Naive B cell (primary cell): ENCODE results near the gene CEACAM3. TPM values are rescaled to one million over a fixed set of nuclear protein-coding genes. Genes with fewer than 3 reads are reported as not detected.

Experiments used
- ATAC-seq, 2 donors: fragments of 150-1000 bp; cut with Tn5 transposase; 2 replicates each; pipeline ENCODE4 v1.10.0; 2021; ENCODE audit warnings: low read depth in 2 of 2, mild to moderate bottlenecking in 2 of 2, moderate library complexity in 2 of 2
- DNase-seq: peaks from one replicate; pipeline ENCODE4 v3.0.0; 2022
- H3K27ac Mint-ChIP-seq, 6 donors: one replicate each; pipeline ENCODE4 v1.8.0; 2020 to 2022; ENCODE audit warnings: mild to moderate bottlenecking in 6 of 6, mixed read lengths in 6 of 6, moderate library complexity in 5 of 6, inconsistent platforms in 2 of 6
- H3K27me3 Mint-ChIP-seq, 3 donors: one replicate each; pipeline ENCODE4 v1.8.0; 2021 to 2022; ENCODE audit warnings: mixed read lengths in 3 of 3, mild to moderate bottlenecking in 1 of 3
- H3K36me3 Mint-ChIP-seq, 2 donors: one replicate each; pipeline ENCODE4 v1.8.0; 2020 to 2022; ENCODE audit warnings: mixed read lengths in 2 of 2, inconsistent platforms in 1 of 2, mild to moderate bottlenecking in 1 of 2
- H3K4me1 Mint-ChIP-seq, 3 donors: one replicate each; pipeline ENCODE4 v1.8.0; 2020 to 2022; ENCODE audit warnings: mixed read lengths in 3 of 3, inconsistent platforms in 1 of 3, mild to moderate bottlenecking in 1 of 3, moderate library complexity in 1 of 3
- H3K4me3 Mint-ChIP-seq, 8 donors: one replicate each; pipeline ENCODE4 v1.8.0; 2020 to 2022; ENCODE audit warnings: mild to moderate bottlenecking in 8 of 8, mixed read lengths in 8 of 8, moderate library complexity in 8 of 8, inconsistent platforms in 2 of 8
- H3K9me3 Mint-ChIP-seq, 7 donors: one replicate each; pipeline ENCODE4 v1.8.0; 2020 to 2022; ENCODE audit warnings: mixed read lengths in 7 of 7, mild to moderate bottlenecking in 5 of 7, inconsistent platforms in 2 of 7, moderate library complexity in 1 of 7
- polyA plus RNA-seq, 6 donors: library from polyadenylated mRNA; unstranded; fragments of 300-500 nt; fragmentation: Illumina TruSeq; gene quantifications; one replicate each; pipeline ENCODE4 v1.2.3, GENCODE V29; 2021; ENCODE audit warnings: low read depth in 6 of 6

The CEACAM3 gene
- polyA plus RNA-seq, 6 donors from 2014 or later = not detected

- Mint-ChIP-seq H3K4me1 (peaks cover 29 to 48% (median 39%) of the 10 kb centered on the region in 3 donors), H3K4me3 (peak overlapping the region; percentile 85 to 99 (median 94)), H3K9me3 (no peaks in the 10 kb centered on the region), H3K27ac (peak overlapping the region in 5 of 6 donors; percentile 92 to 98 (median 97)), H3K27me3 (no peaks in the 10 kb centered on the region), H3K36me3 (peaks cover 3 to 11% of the 10 kb centered on the region in 2 donors)
- ATAC-seq (no peak), DNase-seq (no peak)
Measured at GRCh38 chr19:41859213-41859617, 62.8 kb downstream of the CEACAM3 start.

GRCh38 chr19:41859618-41860418 lies 63.4 kb downstream of the CEACAM3 start, which contains the start of gene RPS19:
Gene RPS19 (plus strand): TSS chr19:41860255. CDS start chr19:41860775, 520 bp downstream.
- Mint-ChIP-seq H3K4me3 (peak within 1 kb of the TSS; percentile 85 to 99 (median 94)), H3K9me3 (no peaks in the 10 kb centered on the region), H3K27me3 (no peaks in the 10 kb centered on the region), H3K4me1 (peaks cover 31 to 54% (median 44%) of the 10 kb centered on the region in 3 donors), H3K27ac (peak within 1 kb of the TSS; percentile 92 to 99 (median 98)), H3K36me3 (peaks cover 4 to 14% of the 10 kb centered on the region in 2 donors)
- DNase-seq = peak; percentile 98
- ATAC-seq = peak; percentile 82

GRCh38 chr19:41860419-41861115 lies 64.2 kb downstream of the CEACAM3 start:
- DNase-seq = no peak
- no peaks in the 10 kb centered on the region for H3K9me3 Mint-ChIP-seq
- H3K4me1 Mint-ChIP-seq = peaks cover 31 to 58% (median 44%) of the 10 kb centered on the region in 3 donors
- peak overlapping the region; percentile 85 to 99 (median 92) for H3K4me3 Mint-ChIP-seq
- peaks cover 4 to 14% of the 10 kb centered on the region in 2 donors for H3K36me3 Mint-ChIP-seq
- ATAC-seq = no peak
- no peaks in the 10 kb centered on the region for H3K27me3 Mint-ChIP-seq
- H3K27ac Mint-ChIP-seq = peak overlapping the region; percentile 85 to 98 (median 94)

Other genes with a start within 250 kb of the CEACAM3 start
- gene CEACAM21, start 220.4 kb upstream of the CEACAM3 start, polyA plus RNA-seq = 10 to 100 TPM in 5 of 6 donors, 1 to 10 TPM in 1; 7.1 to 57.2 (median 20.0) TPM
- gene CEACAM4, start 169.5 kb upstream of the CEACAM3 start, polyA plus RNA-seq = under 1 TPM in 1 of 6 donors, not detected in 5; 0.44 TPM
- gene CEACAM7, start 108.3 kb upstream of the CEACAM3 start, polyA plus RNA-seq = not detected
- gene CEACAM5, start 88.0 kb upstream of the CEACAM3 start, polyA plus RNA-seq = not detected
- not detected for gene CEACAM6, start 41.1 kb upstream of the CEACAM3 start, polyA plus RNA-seq
- not detected for gene LYPD4, start 48.1 kb downstream of the CEACAM3 start, polyA plus RNA-seq
- not detected for gene DMRTC2, start 48.5 kb downstream of the CEACAM3 start, polyA plus RNA-seq
- 1,000 to 10,000 TPM; 4,276 to 8,441 (median 6,198) TPM for gene RPS19, start 63.7 kb downstream of the CEACAM3 start, polyA plus RNA-seq
- 1,000 to 10,000 TPM; 3,426 to 4,601 (median 4,008) TPM for gene CD79A, start 80.7 kb downstream of the CEACAM3 start, polyA plus RNA-seq
- gene ARHGEF1, start 86.6 kb downstream of the CEACAM3 start, polyA plus RNA-seq = 100 to 1,000 TPM; 110 to 220 (median 122) TPM
- not detected for gene ERFL, start 131.9 kb downstream of the CEACAM3 start, polyA plus RNA-seq
- gene RABAC1, start 162.7 kb downstream of the CEACAM3 start, polyA plus RNA-seq = 100 to 1,000 TPM; 218 to 268 (median 245) TPM
- 1 to 10 TPM in 1 of 6 donors, under 1 TPM in 4, not detected in 1; 0.29 to 1.1 (median 0.45) TPM for gene ATP1A3, start 197.6 kb downstream of the CEACAM3 start, polyA plus RNA-seq